ENCODE data around the gene ADCY9. TPM values are rescaled to one million over a fixed set of nuclear protein-coding genes. Genes with fewer than 3 reads are reported as not detected.

Gene ADCY9
- total RNA-seq, 1 donor from 2014 or later: 12.0 TPM

DNA sequence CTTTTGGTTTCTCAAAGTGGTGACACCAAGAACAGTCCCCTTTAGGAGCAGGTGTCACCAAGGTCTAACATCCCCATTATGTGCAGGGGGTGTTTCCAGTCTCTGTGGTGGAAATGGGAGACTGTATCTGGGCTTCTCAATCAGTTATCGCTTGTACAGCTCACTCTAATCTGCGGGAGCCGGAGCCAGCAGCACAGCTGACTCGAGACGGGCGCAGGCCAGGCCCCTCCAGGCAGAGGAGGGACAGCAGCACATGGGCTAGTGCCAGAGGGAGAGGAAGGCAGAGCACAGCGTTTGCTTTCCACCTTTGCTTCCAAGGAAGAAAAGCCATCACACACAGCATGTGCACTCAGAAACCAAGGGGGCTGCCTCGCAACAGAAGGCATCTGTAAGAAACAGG is 144.5 kb downstream of the ADCY9 start:
- H3K36me3 ChIP-seq (ENCODE audit: control insufficient read depth, insufficient read depth, low read length): no peaks in the 10 kb centered on the region
- H3K4me3 ChIP-seq (ENCODE audit: low read depth, low read length): no peak overlapping the region
- H3K27me3 ChIP-seq (ENCODE audit: control insufficient read depth, insufficient read depth, low read length): no peaks in the 10 kb centered on the region
- DNase-seq (ENCODE audit: low read depth): no peak
- TF ChIP-seq, protein P1, sequence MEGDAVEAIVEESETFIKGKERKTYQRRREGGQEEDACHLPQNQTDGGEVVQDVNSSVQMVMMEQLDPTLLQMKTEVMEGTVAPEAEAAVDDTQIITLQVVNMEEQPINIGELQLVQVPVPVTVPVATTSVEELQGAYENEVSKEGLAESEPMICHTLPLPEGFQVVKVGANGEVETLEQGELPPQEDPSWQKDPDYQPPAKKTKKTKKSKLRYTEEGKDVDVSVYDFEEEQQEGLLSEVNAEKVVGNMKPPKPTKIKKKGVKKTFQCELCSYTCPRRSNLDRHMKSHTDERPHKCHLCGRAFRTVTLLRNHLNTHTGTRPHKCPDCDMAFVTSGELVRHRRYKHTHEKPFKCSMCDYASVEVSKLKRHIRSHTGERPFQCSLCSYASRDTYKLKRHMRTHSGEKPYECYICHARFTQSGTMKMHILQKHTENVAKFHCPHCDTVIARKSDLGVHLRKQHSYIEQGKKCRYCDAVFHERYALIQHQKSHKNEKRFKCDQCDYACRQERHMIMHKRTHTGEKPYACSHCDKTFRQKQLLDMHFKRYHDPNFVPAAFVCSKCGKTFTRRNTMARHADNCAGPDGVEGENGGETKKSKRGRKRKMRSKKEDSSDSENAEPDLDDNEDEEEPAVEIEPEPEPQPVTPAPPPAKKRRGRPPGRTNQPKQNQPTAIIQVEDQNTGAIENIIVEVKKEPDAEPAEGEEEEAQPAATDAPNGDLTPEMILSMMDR (IDR thresholded peaks at IDR 0.05; ENCODE audit: insufficient read depth, low read length, poor library complexity, severe bottlenecking): no peak

DNA sequence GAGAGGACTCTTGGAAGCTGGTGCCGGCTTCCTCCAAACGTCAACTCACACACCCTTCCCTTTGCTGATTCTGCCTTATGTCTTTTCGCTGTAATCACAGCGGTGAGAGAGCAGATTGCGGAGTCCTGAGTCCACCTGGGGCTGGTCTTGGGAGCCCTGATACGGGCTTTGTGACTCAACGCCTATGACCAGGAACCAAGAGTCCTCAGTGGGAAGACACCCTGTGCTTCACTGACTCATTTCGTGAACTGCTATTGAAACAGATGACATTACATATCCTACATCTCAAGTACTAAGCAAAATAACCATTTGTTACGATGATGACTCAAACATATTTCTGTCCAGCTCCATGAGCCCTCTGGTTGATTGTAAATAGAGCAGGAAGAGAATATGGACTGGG is 145.0 kb downstream of the ADCY9 start:
- TF ChIP-seq, protein P1 (IDR thresholded peaks at IDR 0.05; ENCODE audit: insufficient read depth, low read length, poor library complexity, severe bottlenecking): no peak
- no peaks in the 10 kb centered on the region for H3K27me3 ChIP-seq (ENCODE audit: control insufficient read depth, insufficient read depth, low read length)
- H3K36me3 ChIP-seq (ENCODE audit: control insufficient read depth, insufficient read depth, low read length): no peaks in the 10 kb centered on the region
- H3K4me3 ChIP-seq (ENCODE audit: low read depth, low read length): no peak overlapping the region
- no peak for DNase-seq (ENCODE audit: low read depth)

DNA sequence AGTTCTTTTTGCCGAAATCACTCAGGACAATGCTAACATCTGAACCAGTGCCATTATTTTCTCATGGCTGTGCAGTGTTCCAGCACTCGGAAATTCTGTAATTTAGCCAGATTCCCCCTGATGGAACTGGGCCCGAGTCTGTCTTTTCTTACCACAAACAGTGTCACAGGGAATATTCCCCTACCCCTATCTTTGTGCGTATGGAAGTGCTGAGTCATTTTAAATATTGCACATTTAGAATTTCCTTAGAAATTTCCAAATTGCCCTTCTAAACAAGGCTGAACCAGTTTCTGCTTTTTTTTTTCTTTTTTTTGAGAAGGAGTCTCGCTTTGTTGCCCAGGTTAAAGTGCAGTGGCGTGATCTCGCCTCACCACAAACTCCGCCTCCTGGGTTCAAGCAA is 147.7 kb downstream of the ADCY9 start:
- TF ChIP-seq, protein P1 (IDR thresholded peaks at IDR 0.05; ENCODE audit: insufficient read depth, low read length, poor library complexity, severe bottlenecking): no peak
- Histone ChIP-seq H3K4me3 (ENCODE audit: low read depth, low read length) (no peak overlapping the region), H3K27me3 (ENCODE audit: control insufficient read depth, insufficient read depth, low read length) (no peaks in the 10 kb centered on the region), H3K36me3 (ENCODE audit: control insufficient read depth, insufficient read depth, low read length) (no peaks in the 10 kb centered on the region)
- DNase-seq (ENCODE audit: low read depth): no peak

DNA sequence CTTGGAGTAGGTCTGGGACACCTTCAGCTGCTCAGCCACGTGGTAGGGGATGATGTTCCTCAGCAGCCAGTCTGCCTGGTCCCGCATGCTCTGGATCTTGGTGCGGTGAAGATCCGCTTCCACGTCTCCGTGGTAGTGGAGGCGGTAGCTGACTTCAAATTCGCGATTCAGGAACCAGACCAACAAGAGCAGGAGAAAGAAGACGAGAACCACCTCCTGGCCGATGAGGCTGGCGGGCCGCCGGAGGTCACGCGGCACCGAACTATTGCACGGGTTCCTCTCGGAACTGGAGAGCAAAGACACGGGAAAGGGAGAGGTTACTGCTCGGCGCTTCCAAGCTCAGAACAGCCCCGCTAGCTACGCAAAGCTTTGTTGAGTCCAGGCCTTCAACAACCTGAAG is 149.6 kb downstream of the ADCY9 start:
- no peaks in the 10 kb centered on the region for H3K36me3 ChIP-seq (ENCODE audit: control insufficient read depth, insufficient read depth, low read length)
- TF ChIP-seq, protein P1 (IDR thresholded peaks at IDR 0.05; ENCODE audit: insufficient read depth, low read length, poor library complexity, severe bottlenecking): no peak
- H3K27me3 ChIP-seq (ENCODE audit: control insufficient read depth, insufficient read depth, low read length): no peaks in the 10 kb centered on the region
- H3K4me3 ChIP-seq (ENCODE audit: low read depth, low read length): no peak overlapping the region
- DNase-seq (ENCODE audit: low read depth): no peak

DNA sequence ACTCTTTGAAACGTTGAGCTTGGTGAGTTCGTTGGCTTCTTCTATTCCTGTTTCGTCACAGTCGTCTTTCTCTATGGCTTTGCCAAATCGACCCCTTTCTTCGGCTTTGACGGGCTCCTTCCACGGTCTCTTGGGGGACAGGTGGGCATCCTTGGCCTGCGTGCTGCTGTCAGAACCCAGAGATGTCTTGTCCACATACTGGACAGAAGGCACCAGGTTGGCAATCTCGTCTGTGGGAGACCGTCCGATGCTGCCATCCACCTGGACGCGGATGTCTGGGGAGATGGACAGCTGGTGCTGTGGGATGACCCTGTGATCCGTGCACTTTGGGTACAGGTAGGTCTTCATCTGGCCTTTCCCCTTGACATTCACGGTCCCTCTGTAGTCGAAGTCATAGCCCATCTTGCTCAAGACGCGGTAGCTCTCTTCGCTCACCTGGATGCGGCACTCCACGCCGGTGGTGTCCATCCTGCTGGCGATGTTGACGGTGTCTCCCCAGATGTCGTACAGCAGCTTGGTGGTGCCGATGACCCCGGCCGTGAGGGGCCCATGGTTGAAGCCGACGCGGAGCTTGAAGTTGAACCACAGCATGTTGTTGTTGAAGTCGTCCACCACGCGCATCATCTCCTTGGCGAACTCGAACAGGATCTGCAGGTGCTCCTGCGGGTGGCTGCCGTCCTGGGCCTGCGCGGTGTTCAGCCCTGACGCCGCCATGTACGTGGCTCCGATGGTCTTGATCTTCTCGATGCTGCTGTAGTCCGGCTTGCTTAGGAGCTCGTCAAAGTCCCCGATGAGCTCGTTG is 150.3 kb downstream of the ADCY9 start:
- TF ChIP-seq, protein P1 (IDR thresholded peaks at IDR 0.05; ENCODE audit: insufficient read depth, low read length, poor library complexity, severe bottlenecking): no peak
- no peaks in the 10 kb centered on the region for H3K36me3 ChIP-seq (ENCODE audit: control insufficient read depth, insufficient read depth, low read length)
- no peaks in the 10 kb centered on the region for H3K27me3 ChIP-seq (ENCODE audit: control insufficient read depth, insufficient read depth, low read length)
- H3K4me3 ChIP-seq (ENCODE audit: low read depth, low read length): no peak overlapping the region
- no peak for DNase-seq (ENCODE audit: low read depth)

DNA sequence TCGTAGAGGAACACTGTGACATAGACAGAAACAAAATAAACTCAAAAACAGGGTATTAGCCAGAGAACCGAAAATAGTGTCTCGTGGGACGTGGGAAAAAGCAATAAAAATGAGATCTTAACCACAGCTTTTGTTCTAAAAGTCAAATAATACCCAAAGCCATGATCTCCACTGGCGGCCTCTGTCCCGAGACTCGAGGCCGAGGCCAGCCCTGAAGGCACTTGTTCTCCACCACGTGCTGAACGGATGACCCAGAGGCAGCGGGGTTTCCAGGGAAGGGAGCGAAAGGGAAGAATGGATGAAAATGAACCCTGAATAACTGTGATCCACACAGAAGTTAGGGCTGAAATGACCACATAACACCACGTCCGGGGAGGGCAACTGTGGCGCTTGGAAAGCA is 150.9 kb downstream of the ADCY9 start:
- TF ChIP-seq, protein P1 (IDR thresholded peaks at IDR 0.05; ENCODE audit: insufficient read depth, low read length, poor library complexity, severe bottlenecking): no peak
- Histone ChIP-seq H3K4me3 (ENCODE audit: low read depth, low read length) (no peak overlapping the region), H3K36me3 (ENCODE audit: control insufficient read depth, insufficient read depth, low read length) (no peaks in the 10 kb centered on the region), H3K27me3 (ENCODE audit: control insufficient read depth, insufficient read depth, low read length) (no peaks in the 10 kb centered on the region)
- no peak for DNase-seq (ENCODE audit: low read depth)
